ENCODE data around the gene FAXDC2.

FAXDC2 gene

DNA sequence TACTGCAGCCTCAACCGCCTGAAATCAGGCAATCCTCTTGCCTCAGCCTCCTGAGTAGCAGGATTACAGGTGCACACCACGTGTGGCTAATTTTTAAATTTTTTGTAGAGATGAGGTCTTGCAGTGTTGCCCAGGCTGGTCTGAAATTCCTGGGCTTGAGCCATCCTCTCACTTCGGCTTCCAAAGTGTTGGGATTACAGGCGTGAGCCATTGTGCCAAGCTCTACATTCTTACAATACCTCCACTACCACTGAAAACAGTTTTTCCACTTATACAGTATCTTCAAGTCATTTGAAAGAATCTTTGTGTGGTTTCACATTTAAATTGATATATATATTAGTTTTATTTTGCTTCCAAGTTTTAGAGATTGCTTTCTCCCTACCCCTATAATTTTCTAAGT, 52.6 kb downstream of the FAXDC2 start:
- H2BK15ac ChIP-seq (replicated peaks; ENCODE audit: low read depth): no peak overlapping the region
- H2BK5ac ChIP-seq (ENCODE audit: low read length): no peak overlapping the region
- no peak overlapping the region for H3K4ac ChIP-seq (ENCODE audit: low read depth, low read length)
- H3K4me3 ChIP-seq (ENCODE audit: low read length): no peak overlapping the region
- no peak overlapping the region for H3K9ac ChIP-seq (ENCODE audit: low read length)
- H4K5ac ChIP-seq (ENCODE audit: low read length): no peak overlapping the region
- H3K18ac ChIP-seq (ENCODE audit: low read length): no peak overlapping the region
- no peak overlapping the region for H3K23ac ChIP-seq (ENCODE audit: low read length)
- H3K4me2 ChIP-seq (ENCODE audit: low read length): no peak overlapping the region
- H3K79me2 ChIP-seq (ENCODE audit: control insufficient read depth, insufficient read depth, low read length): peaks cover 3% of the 10 kb centered on the region
- no peak overlapping the region for H3K56ac ChIP-seq (ENCODE audit: low read length)
- WGBS (ENCODE audit: extremely low coverage, insufficient coverage, low lambda C conversion rate): no CpG with 5 or more reads among the region's 4 CpGs
- no peaks in the 10 kb centered on the region for H3K4me1 ChIP-seq (ENCODE audit: control insufficient read depth, low read depth, low read length)
- no peak overlapping the region for H3K27ac ChIP-seq (ENCODE audit: low read depth, low read length)
- H3K27me3 ChIP-seq (ENCODE audit: insufficient read depth, low read length, poor library complexity): no peaks in the 10 kb centered on the region
- H3K36me3 ChIP-seq (ENCODE audit: control insufficient read depth, insufficient read depth, low read length): peaks cover 36% of the 10 kb centered on the region
- no peak overlapping the region for H2BK120ac ChIP-seq (ENCODE audit: low read depth, low read length)
- no peak overlapping the region for H4K8ac ChIP-seq (ENCODE audit: low read depth, low read length)
- H2AK5ac ChIP-seq (ENCODE audit: low read length): no peak overlapping the region
- DNase-seq: no peak
- peaks cover 33% of the 10 kb centered on the region for H3K79me1 ChIP-seq (ENCODE audit: low read length)

DNA sequence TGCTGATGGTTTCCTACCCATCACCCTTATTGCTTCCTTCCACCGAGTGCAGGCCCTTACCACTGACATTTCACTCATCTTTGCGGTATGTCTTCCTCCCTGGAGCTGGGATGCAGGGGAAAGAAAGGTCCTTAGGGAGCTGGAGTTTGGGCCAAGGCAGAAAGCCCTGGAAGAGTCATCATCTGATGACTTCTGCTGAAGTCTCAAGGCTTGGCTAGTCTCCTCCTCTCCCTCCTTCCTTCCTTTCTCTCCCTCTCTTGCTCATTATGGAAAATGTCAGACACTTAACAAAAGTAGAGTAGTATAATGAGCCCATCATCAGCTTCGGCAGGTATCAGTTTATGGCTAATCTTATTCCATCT, 55.2 kb downstream of the FAXDC2 start:
- peaks cover 17% of the 10 kb centered on the region for H3K36me3 ChIP-seq (ENCODE audit: control insufficient read depth, insufficient read depth, low read length)
- no peak overlapping the region for H2BK120ac ChIP-seq (ENCODE audit: low read depth, low read length)

DNA sequence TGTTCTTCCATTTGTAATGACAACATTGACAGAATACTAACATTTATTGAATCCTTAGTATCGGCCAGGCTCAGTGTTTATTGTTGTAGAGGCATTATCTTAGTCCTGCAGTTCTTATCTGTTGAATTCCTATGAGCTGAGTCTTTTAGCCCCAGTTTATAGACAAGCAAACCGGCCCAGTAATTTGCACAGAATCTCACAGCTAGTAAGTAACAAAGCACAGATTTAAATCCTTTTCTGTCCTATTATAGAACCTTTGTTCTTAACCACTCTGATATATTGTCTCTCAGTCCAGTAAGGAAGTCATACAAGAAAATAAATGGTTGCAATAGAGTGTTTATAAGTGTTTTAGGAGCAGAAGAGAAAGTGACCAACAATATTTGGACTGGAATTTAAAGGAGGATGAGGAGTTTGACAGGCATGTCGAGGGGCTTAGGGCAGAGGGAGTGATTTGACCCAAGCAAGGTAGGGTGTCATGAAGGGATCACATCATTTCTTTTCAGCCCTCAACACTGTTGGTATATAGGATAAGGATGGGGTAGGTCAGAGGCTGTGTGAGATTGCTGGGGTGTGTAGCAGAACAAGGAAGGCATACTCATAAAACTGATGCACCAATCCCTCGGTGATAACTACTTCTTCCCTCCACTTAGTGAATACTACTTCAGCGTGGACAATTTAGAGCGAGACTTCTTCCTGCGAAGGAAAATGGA, 55.7 kb downstream of the FAXDC2 start:
- H3K79me2 ChIP-seq (ENCODE audit: control insufficient read depth, insufficient read depth, low read length): peaks cover 13% of the 10 kb centered on the region
- no peak overlapping the region for H3K4me3 ChIP-seq (ENCODE audit: low read length)
- no peak overlapping the region for H3K23ac ChIP-seq (ENCODE audit: low read length)
- H3K27ac ChIP-seq (ENCODE audit: low read depth, low read length): no peak overlapping the region
- no peak overlapping the region for H3K4ac ChIP-seq (ENCODE audit: low read depth, low read length)
- peaks cover 12% of the 10 kb centered on the region for H3K36me3 ChIP-seq (ENCODE audit: control insufficient read depth, insufficient read depth, low read length)
- no peak overlapping the region for H2BK5ac ChIP-seq (ENCODE audit: low read length)
- WGBS (ENCODE audit: extremely low coverage, insufficient coverage, low lambda C conversion rate): no CpG with 5 or more reads among the region's 7 CpGs
- no peak overlapping the region for H2BK120ac ChIP-seq (ENCODE audit: low read depth, low read length)
- no peak overlapping the region for H2BK15ac ChIP-seq (replicated peaks; ENCODE audit: low read depth)
- no peak overlapping the region for H3K9ac ChIP-seq (ENCODE audit: low read length)
- no peak overlapping the region for H3K4me2 ChIP-seq (ENCODE audit: low read length)
- H3K27me3 ChIP-seq (ENCODE audit: insufficient read depth, low read length, poor library complexity): no peaks in the 10 kb centered on the region
- peaks cover 24% of the 10 kb centered on the region for H3K79me1 ChIP-seq (ENCODE audit: low read length)
- H2AK5ac ChIP-seq (ENCODE audit: low read length): no peak overlapping the region
- H3K18ac ChIP-seq (ENCODE audit: low read length): no peak overlapping the region
- H3K4me1 ChIP-seq (ENCODE audit: control insufficient read depth, low read depth, low read length): no peaks in the 10 kb centered on the region
- DNase-seq: peak; percentile 56
- H4K8ac ChIP-seq (ENCODE audit: low read depth, low read length): no peak overlapping the region
- no peak overlapping the region for H4K5ac ChIP-seq (ENCODE audit: low read length)
- H3K56ac ChIP-seq (ENCODE audit: low read length): no peak overlapping the region

More for the DNA sequence above, 55.2 kb downstream of the FAXDC2 start:
- Histone ChIP-seq H2BK5ac (ENCODE audit: low read length) (no peak overlapping the region), H4K5ac (ENCODE audit: low read length) (no peak overlapping the region), H3K56ac (ENCODE audit: low read length) (no peak overlapping the region), H3K4me1 (ENCODE audit: control insufficient read depth, low read depth, low read length) (no peaks in the 10 kb centered on the region), H3K79me2 (ENCODE audit: control insufficient read depth, insufficient read depth, low read length) (peaks cover 8% of the 10 kb centered on the region), H3K23ac (ENCODE audit: low read length) (no peak overlapping the region), H3K4ac (ENCODE audit: low read depth, low read length) (no peak overlapping the region), H3K27me3 (ENCODE audit: insufficient read depth, low read length, poor library complexity) (no peaks in the 10 kb centered on the region), H3K27ac (ENCODE audit: low read depth, low read length) (no peak overlapping the region), H4K8ac (ENCODE audit: low read depth, low read length) (no peak overlapping the region), H2AK5ac (ENCODE audit: low read length) (no peak overlapping the region), H3K18ac (ENCODE audit: low read length) (no peak overlapping the region), H3K4me2 (ENCODE audit: low read length) (no peak overlapping the region), H2BK15ac (replicated peaks; ENCODE audit: low read depth) (no peak overlapping the region), H3K9ac (ENCODE audit: low read length) (no peak overlapping the region), H3K79me1 (ENCODE audit: low read length) (peaks cover 24% of the 10 kb centered on the region), H3K4me3 (ENCODE audit: low read length) (no peak overlapping the region)
- no CpG with 5 or more reads among the region's 3 CpGs for WGBS (ENCODE audit: extremely low coverage, insufficient coverage, low lambda C conversion rate)
- DNase-seq: no peak

DNA sequence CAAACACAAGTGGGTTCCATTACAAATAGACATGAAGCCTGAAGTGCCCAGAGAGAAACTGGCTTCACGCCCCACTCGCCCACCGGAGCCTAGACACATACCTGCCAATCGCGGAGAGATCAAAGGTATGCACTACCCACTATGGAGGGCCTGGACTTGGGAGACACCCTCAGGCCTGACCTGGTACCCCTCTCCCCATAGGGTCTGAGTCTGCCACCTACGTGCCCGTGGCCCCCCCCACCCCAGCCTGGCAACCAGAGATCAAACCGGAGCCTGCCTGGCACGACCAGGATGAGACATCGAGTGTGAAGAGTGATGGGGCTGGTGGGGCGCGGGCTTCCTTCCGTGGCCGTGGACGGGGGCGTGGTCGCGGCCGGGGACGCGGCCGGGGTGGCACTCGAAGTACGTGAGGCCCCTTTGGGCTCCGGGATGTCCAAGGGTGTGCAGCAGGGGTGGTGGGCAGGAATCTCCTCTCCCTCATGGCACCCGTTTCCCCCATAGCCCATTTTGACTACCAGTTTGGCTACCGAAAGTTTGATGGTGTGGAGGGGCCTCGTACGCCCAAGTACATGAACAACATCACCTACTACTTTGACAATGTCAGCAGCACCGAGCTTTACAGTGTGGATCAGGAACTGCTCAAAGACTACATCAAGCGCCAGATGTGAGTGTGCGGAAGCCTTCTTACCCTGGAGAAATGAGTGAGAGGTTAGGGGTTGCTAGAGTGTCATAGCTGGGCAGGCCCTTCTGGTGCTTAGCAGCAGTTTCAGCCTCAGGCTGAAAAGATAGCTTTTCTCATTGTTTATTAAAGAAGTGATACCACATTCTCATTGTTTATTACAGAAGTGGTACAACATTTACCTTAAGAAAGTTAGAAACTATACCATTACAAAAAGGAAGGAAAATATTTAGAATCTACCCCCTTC, 56.5 kb downstream of the FAXDC2 start:
- H3K9ac ChIP-seq (ENCODE audit: low read length): no peak overlapping the region
- H2BK15ac ChIP-seq (replicated peaks; ENCODE audit: low read depth): no peak overlapping the region
- peaks cover 16% of the 10 kb centered on the region for H3K79me2 ChIP-seq (ENCODE audit: control insufficient read depth, insufficient read depth, low read length)
- peaks cover 6% of the 10 kb centered on the region for H3K36me3 ChIP-seq (ENCODE audit: control insufficient read depth, insufficient read depth, low read length)
- no peak overlapping the region for H3K27ac ChIP-seq (ENCODE audit: low read depth, low read length)
- H3K56ac ChIP-seq (ENCODE audit: low read length): no peak overlapping the region
- H3K79me1 ChIP-seq (ENCODE audit: low read length): peaks cover 19% of the 10 kb centered on the region
- no peak overlapping the region for H3K4me3 ChIP-seq (ENCODE audit: low read length)
- no peak overlapping the region for H3K4ac ChIP-seq (ENCODE audit: low read depth, low read length)
- WGBS (ENCODE audit: extremely low coverage, insufficient coverage, low lambda C conversion rate): no CpG with 5 or more reads among the region's 32 CpGs
- H3K4me1 ChIP-seq (ENCODE audit: control insufficient read depth, low read depth, low read length): no peaks in the 10 kb centered on the region
- no peak overlapping the region for H2AK5ac ChIP-seq (ENCODE audit: low read length)
- no peak overlapping the region for H3K4me2 ChIP-seq (ENCODE audit: low read length)
- H3K18ac ChIP-seq (ENCODE audit: low read length): no peak overlapping the region
- no peaks in the 10 kb centered on the region for H3K27me3 ChIP-seq (ENCODE audit: insufficient read depth, low read length, poor library complexity)
- H2BK5ac ChIP-seq (ENCODE audit: low read length): no peak overlapping the region
- H3K23ac ChIP-seq (ENCODE audit: low read length): no peak overlapping the region
- H2BK120ac ChIP-seq (ENCODE audit: low read depth, low read length): no peak overlapping the region
- peak; percentile 32 for DNase-seq
- no peak overlapping the region for H4K5ac ChIP-seq (ENCODE audit: low read length)
- no peak overlapping the region for H4K8ac ChIP-seq (ENCODE audit: low read depth, low read length)

DNA sequence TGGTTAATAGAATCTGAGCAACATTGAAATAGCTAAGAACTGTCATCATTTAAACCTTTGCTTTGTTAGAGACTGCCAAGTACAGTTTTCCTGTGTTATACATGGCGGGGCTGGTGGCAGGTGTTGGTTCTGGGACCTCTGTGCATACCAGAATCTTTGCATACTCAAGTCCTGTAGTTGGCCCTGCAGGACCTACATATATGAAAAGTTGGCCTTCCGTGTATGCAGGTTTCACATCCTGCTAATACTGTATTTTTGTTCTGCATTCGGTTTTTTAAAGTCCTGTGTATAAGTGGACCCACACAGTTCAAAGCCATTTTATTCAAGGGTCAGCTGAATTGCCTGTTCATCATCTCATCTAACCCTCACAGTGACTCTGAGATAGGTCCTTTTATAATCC, 58.9 kb downstream of the FAXDC2 start:
- Histone ChIP-seq H4K8ac (ENCODE audit: low read depth, low read length) (no peak overlapping the region), H3K23ac (ENCODE audit: low read length) (no peak overlapping the region), H3K4me3 (ENCODE audit: low read length) (no peak overlapping the region), H3K79me2 (ENCODE audit: control insufficient read depth, insufficient read depth, low read length) (peaks cover 40% of the 10 kb centered on the region), H3K27ac (ENCODE audit: low read depth, low read length) (no peak overlapping the region), H3K79me1 (ENCODE audit: low read length) (peaks cover 21% of the 10 kb centered on the region), H3K36me3 (ENCODE audit: control insufficient read depth, insufficient read depth, low read length) (peaks cover 4% of the 10 kb centered on the region), H3K56ac (ENCODE audit: low read length) (no peak overlapping the region), H4K5ac (ENCODE audit: low read length) (no peak overlapping the region), H2BK5ac (ENCODE audit: low read length) (no peak overlapping the region), H3K18ac (ENCODE audit: low read length) (no peak overlapping the region), H2BK120ac (ENCODE audit: low read depth, low read length) (no peak overlapping the region), H2BK15ac (replicated peaks; ENCODE audit: low read depth) (no peak overlapping the region), H3K9ac (ENCODE audit: low read length) (no peak overlapping the region), H3K27me3 (ENCODE audit: insufficient read depth, low read length, poor library complexity) (no peaks in the 10 kb centered on the region), H3K4ac (ENCODE audit: low read depth, low read length) (no peak overlapping the region), H2AK5ac (ENCODE audit: low read length) (no peak overlapping the region), H3K4me1 (ENCODE audit: control insufficient read depth, low read depth, low read length) (peaks cover 3% of the 10 kb centered on the region), H3K4me2 (ENCODE audit: low read length) (no peak overlapping the region)
- DNase-seq: no peak
- no CpG with 5 or more reads among the region's 3 CpGs for WGBS (ENCODE audit: extremely low coverage, insufficient coverage, low lambda C conversion rate)

All from mesendoderm (in vitro differentiated cells).